HTR-8/SVneo (cell line): Measurements from ENCODE around the gene EYA2.

Experiments
- DNase-seq: peaks from one replicate; pipeline ENCODE4 v3.0.0; 2011; ENCODE audit warnings: low spot score, mixed read lengths; ENCODE audit not compliant: insufficient read length
- FAIRE-seq: peaks from 2 replicates; lab custom pipeline; 2011; peaks lifted over from hg19 to GRCh38; lab: Jason Lieb, UNC

Gene EYA2

GRCh38 chr20:47122560-47122959 lies 227.9 kb downstream of the EYA2 start:
- no peak for DNase-seq
- no peak for FAIRE-seq

DNA sequence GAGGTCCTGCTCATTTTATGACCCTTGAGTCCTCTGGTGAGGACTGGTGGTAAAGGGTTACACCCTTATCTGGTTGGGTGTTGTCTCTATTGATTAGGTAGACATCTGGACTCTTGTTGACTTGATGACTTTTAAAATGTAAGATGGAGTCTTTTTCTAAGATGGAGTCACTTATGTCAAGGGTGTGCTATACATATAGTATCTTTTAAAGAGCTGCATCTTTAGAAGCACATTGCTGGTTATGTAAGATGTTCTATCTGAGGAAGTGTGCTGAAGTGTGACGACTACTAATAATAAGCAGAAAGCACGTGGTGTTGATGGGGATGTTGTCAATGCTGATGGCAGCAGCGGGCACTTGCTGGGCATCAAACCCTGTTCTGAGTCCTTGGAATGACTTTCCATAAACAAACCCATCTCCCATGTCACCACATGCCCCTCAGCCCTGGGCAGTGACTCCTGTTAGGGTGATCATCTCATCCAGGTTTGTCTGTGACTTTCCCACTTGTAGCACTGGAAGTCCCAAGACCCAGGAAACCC lies 229.6 kb downstream of the EYA2 start:
- peak; percentile 72 for FAIRE-seq

GRCh38 chr20:47125508-47125757 lies 230.8 kb downstream of the EYA2 start:
- no peak for DNase-seq
- FAIRE-seq, result no peak

More for the DNA sequence above, 229.6 kb downstream of the EYA2 start:
- no peak for DNase-seq

- no peak for DNase-seq
- FAIRE-seq, result peak; percentile 92
Observed at GRCh38 chr20:47125758-47126591, 231.3 kb downstream of the EYA2 start.

- DNase-seq, result no peak
- no peak for FAIRE-seq
Observed at GRCh38 chr20:47126709-47127108, 232.1 kb downstream of the EYA2 start.

DNA sequence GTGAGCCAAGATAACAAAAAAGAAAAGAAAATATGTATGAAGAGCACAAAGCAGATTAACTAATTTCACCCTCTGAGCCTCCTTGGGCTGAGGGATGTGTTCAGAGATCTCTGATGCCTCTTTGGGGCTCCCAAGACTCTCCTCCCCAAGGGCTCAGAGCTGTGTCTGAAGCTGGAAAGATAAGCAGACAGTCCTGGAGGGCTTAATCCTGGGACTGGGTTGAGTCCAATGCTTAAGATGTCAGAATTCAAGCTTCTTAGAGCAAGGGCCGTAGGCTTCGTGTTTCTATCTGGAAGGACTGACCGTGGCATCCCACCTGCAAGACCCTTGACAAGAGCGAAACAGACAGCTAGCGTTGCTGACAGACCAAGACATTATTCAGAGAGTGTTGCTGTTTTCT lies 232.9 kb downstream of the EYA2 start:
- no peak for FAIRE-seq
- no peak for DNase-seq

DNA sequence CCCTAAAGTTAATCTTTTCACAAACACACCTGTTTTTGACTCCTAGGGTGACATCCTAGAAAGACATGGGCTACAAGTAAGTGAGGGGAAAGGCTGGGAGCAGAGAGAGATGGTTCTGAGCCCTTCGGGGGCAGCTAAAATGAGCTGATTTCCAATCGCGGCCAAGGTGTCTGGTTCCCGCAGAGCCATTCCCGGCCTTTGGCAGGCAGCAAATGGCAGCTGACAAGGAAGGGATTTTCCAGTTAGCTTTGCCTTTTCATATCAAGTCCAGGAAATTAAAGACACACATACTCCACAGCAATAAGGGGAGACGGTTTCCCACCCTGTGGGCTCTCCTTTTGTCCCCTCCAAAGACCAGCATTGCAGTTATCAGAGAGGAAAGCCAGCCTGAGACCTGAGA lies 233.4 kb downstream of the EYA2 start:
- DNase-seq, result no peak
- no peak for FAIRE-seq

GRCh38 chr20:47129306-47129705 lies 234.7 kb downstream of the EYA2 start:
- DNase-seq, result no peak
- no peak for FAIRE-seq

- FAIRE-seq, result peak; percentile 99
- DNase-seq, result peak; percentile 86
Observed at GRCh38 chr20:47133809-47134456, 239.3 kb downstream of the EYA2 start.

DNA sequence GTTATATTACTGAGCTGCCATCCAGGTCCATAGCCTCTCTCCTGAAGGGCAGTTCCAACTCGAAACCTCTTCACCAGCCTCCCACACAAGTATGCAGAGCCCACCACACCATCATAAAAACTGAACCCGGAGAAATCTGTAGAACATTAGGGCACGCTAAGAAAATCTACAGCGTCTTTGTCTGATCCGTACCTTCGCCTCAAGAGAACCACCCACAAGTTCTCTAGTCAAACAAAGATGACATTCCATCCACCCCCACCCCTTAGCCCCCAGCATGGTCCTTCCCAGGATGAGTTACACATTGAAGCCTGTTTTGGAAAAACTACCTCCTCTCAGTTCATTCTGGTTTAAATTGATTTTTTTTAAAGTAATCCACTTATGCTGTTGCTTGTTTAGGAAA lies 242.1 kb downstream of the EYA2 start:
- DNase-seq (no peak), FAIRE-seq (no peak)

GRCh38 chr20:47137231-47137870 lies 242.7 kb downstream of the EYA2 start:
- no peak for DNase-seq
- FAIRE-seq, result peak; percentile 87

- FAIRE-seq, result peak; percentile 94
- no peak for DNase-seq
Observed at GRCh38 chr20:47139934-47140535, 245.4 kb downstream of the EYA2 start.

GRCh38 chr20:47141350-47141921 lies 246.8 kb downstream of the EYA2 start:
- FAIRE-seq (peak; percentile 87), DNase-seq (no peak)

- no peak for DNase-seq
Observed at GRCh38 chr20:47141941-47142773, 247.5 kb downstream of the EYA2 start.

GRCh38 chr20:47142774-47143170 lies 248.1 kb downstream of the EYA2 start:
- FAIRE-seq (peak; percentile 74), DNase-seq (no peak)

More at GRCh38 chr20:47141941-47142773, 247.5 kb downstream of the EYA2 start:
- FAIRE-seq, result peak; percentile 70

- DNase-seq (no peak), FAIRE-seq (no peak)
Observed at GRCh38 chr20:47143657-47144056, 249.0 kb downstream of the EYA2 start.

- DNase-seq, result no peak
- no peak for FAIRE-seq
Observed at GRCh38 chr20:47144463-47144862, 249.8 kb downstream of the EYA2 start.

- DNase-seq, result peak; percentile 92
- FAIRE-seq, result peak; percentile 98
Observed at GRCh38 chr20:47146686-47147085, 252.0 kb downstream of the EYA2 start.

- peak; percentile 13 for FAIRE-seq
Observed at GRCh38 chr20:47148059-47148458, 253.4 kb downstream of the EYA2 start.

More at GRCh38 chr20:47148059-47148458, 253.4 kb downstream of the EYA2 start:
- no peak for DNase-seq
